Epithelial cell of esophagus (primary cell): ENCODE results near the gene RANBP9.
A peak's percentile ranks its signal among the peaks of the same experiment; 100 is the strongest.

ENCODE experiments used
- DNase-seq: peaks from one replicate; pipeline ENCODE4 v3.0.0; 2010; ENCODE audit warnings: low read depth
- H3K4me3 ChIP-seq: 2 replicates; pipeline ENCODE4 v1.5.1; 2011; ENCODE audit warnings: mild to moderate bottlenecking, low read length, control low read depth
- TF ChIP-seq, protein P1 (sequence below): IDR thresholded peaks from 2 replicates; pipeline ENCODE4 v1.5.1; 2011; ENCODE audit warnings: low read depth, mild to moderate bottlenecking, low read length, control low read depth, inconsistent platforms; ENCODE audit not compliant: insufficient read depth; ENCODE audit errors: missing control alignments

The RANBP9 gene

DNA sequence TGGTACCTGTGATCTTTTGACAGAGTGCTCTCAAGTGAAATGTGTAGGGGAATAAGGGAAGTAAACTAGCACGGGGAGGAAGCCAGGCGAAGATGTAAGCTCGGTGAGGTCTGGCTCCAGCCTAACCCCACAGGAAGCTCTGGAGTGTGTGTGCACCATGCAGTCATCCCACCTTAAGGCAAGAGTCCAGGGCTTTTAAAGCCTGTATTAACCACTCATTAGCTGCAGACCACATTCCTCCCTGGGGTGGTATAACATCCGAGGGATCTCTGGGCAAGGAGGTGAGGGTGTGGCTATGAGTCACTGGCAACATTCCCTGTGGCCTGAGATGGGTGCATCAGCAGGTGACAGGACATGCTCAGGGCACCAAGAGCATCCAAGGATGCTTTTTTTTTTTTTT lies 12.5 kb upstream of the RANBP9 start:
- TF ChIP-seq, protein P1, sequence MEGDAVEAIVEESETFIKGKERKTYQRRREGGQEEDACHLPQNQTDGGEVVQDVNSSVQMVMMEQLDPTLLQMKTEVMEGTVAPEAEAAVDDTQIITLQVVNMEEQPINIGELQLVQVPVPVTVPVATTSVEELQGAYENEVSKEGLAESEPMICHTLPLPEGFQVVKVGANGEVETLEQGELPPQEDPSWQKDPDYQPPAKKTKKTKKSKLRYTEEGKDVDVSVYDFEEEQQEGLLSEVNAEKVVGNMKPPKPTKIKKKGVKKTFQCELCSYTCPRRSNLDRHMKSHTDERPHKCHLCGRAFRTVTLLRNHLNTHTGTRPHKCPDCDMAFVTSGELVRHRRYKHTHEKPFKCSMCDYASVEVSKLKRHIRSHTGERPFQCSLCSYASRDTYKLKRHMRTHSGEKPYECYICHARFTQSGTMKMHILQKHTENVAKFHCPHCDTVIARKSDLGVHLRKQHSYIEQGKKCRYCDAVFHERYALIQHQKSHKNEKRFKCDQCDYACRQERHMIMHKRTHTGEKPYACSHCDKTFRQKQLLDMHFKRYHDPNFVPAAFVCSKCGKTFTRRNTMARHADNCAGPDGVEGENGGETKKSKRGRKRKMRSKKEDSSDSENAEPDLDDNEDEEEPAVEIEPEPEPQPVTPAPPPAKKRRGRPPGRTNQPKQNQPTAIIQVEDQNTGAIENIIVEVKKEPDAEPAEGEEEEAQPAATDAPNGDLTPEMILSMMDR = no peak
- peak; percentile 87 for DNase-seq
- H3K4me3 ChIP-seq = no peak overlapping the region

DNA sequence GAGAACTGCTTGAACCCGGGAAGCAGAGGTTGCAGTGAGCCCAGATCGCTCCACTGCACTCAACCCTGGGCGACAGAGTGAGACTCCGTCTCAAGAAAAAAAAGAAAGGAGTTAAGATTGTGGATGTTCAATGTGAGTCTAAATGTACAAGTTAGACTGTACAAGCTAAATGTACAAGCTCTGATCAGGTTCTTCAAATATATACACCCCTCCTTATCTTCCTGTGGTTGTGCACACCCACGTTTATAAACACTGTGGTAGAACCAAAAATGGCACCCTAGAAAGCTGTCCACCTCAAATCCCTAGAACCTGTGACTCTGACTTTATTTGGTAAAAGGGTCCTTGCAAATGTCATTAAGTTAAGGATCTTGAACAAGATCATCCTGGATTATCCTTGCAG lies 11.2 kb upstream of the RANBP9 start:
- no peak overlapping the region for H3K4me3 ChIP-seq
- no peak for DNase-seq
- TF ChIP-seq, protein P1 = no peak

GRCh38 chr6:13718123-13718458 lies 6.5 kb upstream of the RANBP9 start:
- no peak overlapping the region for H3K4me3 ChIP-seq
- TF ChIP-seq, protein P1 = no peak
- DNase-seq = no peak

DNA sequence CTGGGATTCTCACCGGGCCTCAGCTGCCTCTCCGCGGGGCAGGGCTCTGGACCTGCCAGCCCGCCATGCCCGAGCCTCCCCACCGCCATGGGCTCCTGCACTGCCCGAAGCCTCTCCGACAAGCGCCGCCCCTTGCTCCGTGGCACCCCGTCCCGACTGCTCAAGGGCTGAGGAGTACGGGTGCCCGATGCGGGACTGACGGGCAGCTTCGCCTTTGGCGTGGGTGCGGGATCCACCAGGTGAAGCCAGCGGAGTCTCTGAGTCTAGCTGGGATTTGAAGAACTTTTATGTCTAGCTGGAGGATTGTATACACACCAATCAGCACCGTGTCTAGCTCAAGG lies 5.3 kb upstream of the RANBP9 start:
- TF ChIP-seq, protein P1 = no peak
- no peak overlapping the region for H3K4me3 ChIP-seq
- no peak for DNase-seq

DNA sequence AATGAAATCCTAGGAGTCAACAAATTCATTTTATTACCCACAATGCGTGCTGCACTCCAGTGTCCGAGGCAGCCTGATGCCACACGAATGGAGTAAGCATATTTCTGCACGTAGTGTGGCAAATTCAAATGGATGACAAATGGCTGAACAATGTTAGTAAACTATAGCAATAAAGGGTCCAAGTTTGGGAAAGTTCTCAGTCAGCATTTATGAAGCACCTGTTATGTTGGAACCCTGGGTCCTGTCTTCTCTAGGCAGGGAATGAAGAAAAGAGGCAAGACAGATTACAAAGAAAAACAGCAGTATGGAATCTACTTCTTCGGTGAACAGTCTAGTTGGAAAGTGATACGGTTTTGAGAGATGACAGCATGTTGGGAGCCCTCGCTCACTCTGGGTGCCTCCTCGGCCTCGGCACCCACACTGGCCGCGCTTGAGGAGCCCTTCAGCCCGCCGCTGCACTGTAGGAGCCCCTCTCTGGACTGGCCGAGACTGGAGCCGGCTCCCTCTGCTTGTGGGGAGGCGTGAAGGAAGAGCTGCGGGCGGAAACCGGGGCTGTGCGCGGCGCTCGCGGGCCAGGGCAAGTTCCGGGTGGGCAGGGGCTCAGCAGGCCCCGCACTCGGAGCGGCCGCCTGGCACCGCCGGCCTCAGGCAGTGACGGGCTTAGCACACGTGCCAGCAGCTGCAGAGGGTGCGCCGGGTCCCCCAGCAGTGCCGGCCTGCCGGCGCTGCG lies 4.8 kb upstream of the RANBP9 start:
- TF ChIP-seq, protein P1 = no peak
- no peak overlapping the region for H3K4me3 ChIP-seq
- no peak for DNase-seq

- DNase-seq = peak; percentile 78
- TF ChIP-seq, protein P1 = no peak
- no peak overlapping the region for H3K4me3 ChIP-seq
These were observed 3.8 kb upstream of the RANBP9 start for GRCh38 chr6:13715444-13715883.

DNA sequence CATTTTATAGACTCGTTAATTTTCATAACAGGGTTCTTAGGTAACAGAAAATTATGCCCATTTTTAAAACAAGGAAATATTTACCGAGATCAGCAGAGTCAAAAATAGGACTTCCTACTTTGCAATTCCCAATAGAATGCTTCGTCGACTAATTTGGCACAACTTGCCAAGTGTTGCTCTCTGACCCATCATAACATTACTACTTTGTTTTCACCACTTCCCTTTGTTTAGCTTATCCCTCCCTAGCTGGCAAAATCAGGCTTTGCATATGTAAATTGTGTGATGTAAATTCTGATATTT lies 914 bp upstream of the RANBP9 start:
- TF ChIP-seq, protein P1 = no peak
- no peak for DNase-seq
- peak overlapping the region; percentile 54 for H3K4me3 ChIP-seq
